PFSK-1 (cell line): ENCODE data around the gene HECTD4.
A peak's percentile ranks its signal among the peaks of the same experiment; 100 is the strongest.

Source experiments
- FOXP2 ChIP-seq: optimal IDR thresholded peaks from 2 replicates; pipeline ENCODE3; 2011; ENCODE audit warnings: borderline replicate concordance, control low read depth, inconsistent platforms; ENCODE audit not compliant: insufficient read depth; ENCODE audit errors: extremely low read length, extremely low read depth
- POLR2AphosphoS5 ChIP-seq: IDR thresholded peaks from 2 replicates; pipeline ENCODE4 v1.6.1; 2012; ENCODE audit warnings: low read depth, mild to moderate bottlenecking, control low read depth, low read length, moderate library complexity
- SIN3A ChIP-seq: IDR thresholded peaks from 2 replicates; pipeline ENCODE4 v1.6.1; 2012; ENCODE audit warnings: mild to moderate bottlenecking, low read length, moderate library complexity, borderline replicate concordance; ENCODE audit not compliant: insufficient read depth
- TAF1 ChIP-seq: IDR thresholded peaks from 2 replicates; pipeline ENCODE4 v1.6.1; 2012; ENCODE audit warnings: low read length, control low read depth, borderline replicate concordance; ENCODE audit not compliant: insufficient read depth
- TF ChIP-seq, protein P1 (sequence below), 2 experiments: IDR thresholded peaks; 2 replicates each; pipeline versions ENCODE4 v1.6.1 to v1.8.0; 2011 to 2012; ENCODE audit warnings: low read depth in 2 of 2, low read length in 2 of 2, control low read depth in 1 of 2, inconsistent platforms in 1 of 2, mild to moderate bottlenecking in 1 of 2, moderate library complexity in 1 of 2; ENCODE audit not compliant: insufficient read depth in 1 of 2

HECTD4 gene

GRCh38 chr12:112130441-112130998 lies 251.7 kb downstream of the HECTD4 start:
- no peak for TF ChIP-seq TAF1
- no peak for TF ChIP-seq POLR2AphosphoS5
- TF ChIP-seq, protein P1, sequence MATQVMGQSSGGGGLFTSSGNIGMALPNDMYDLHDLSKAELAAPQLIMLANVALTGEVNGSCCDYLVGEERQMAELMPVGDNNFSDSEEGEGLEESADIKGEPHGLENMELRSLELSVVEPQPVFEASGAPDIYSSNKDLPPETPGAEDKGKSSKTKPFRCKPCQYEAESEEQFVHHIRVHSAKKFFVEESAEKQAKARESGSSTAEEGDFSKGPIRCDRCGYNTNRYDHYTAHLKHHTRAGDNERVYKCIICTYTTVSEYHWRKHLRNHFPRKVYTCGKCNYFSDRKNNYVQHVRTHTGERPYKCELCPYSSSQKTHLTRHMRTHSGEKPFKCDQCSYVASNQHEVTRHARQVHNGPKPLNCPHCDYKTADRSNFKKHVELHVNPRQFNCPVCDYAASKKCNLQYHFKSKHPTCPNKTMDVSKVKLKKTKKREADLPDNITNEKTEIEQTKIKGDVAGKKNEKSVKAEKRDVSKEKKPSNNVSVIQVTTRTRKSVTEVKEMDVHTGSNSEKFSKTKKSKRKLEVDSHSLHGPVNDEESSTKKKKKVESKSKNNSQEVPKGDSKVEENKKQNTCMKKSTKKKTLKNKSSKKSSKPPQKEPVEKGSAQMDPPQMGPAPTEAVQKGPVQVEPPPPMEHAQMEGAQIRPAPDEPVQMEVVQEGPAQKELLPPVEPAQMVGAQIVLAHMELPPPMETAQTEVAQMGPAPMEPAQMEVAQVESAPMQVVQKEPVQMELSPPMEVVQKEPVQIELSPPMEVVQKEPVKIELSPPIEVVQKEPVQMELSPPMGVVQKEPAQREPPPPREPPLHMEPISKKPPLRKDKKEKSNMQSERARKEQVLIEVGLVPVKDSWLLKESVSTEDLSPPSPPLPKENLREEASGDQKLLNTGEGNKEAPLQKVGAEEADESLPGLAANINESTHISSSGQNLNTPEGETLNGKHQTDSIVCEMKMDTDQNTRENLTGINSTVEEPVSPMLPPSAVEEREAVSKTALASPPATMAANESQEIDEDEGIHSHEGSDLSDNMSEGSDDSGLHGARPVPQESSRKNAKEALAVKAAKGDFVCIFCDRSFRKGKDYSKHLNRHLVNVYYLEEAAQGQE (IDR thresholded peaks at IDR 0.05; ENCODE audit: insufficient read depth in 1 of 2, low read depth in 2 of 2, low read length in 2 of 2) = no peak
- TF ChIP-seq SIN3A = no peak
- no peak for TF ChIP-seq FOXP2

- TF ChIP-seq, protein P1 (IDR thresholded peaks at IDR 0.05; ENCODE audit: insufficient read depth in 1 of 2, low read depth in 2 of 2, low read length in 2 of 2) = no peak
- TF ChIP-seq SIN3A (no peak), FOXP2 (no peak), TAF1 (no peak), POLR2AphosphoS5 (no peak)
Observed at GRCh38 chr12:112126911-112127310, 255.3 kb downstream of the HECTD4 start.

- TF ChIP-seq SIN3A = no peak
- TF ChIP-seq, protein P1 (IDR thresholded peaks at IDR 0.05; ENCODE audit: insufficient read depth in 1 of 2, low read depth in 2 of 2, low read length in 2 of 2) = no peak
- TF ChIP-seq TAF1 = no peak
- TF ChIP-seq FOXP2 = no peak
- TF ChIP-seq POLR2AphosphoS5 = no peak
Observed at GRCh38 chr12:112126000-112126438, 256.2 kb downstream of the HECTD4 start.

DNA sequence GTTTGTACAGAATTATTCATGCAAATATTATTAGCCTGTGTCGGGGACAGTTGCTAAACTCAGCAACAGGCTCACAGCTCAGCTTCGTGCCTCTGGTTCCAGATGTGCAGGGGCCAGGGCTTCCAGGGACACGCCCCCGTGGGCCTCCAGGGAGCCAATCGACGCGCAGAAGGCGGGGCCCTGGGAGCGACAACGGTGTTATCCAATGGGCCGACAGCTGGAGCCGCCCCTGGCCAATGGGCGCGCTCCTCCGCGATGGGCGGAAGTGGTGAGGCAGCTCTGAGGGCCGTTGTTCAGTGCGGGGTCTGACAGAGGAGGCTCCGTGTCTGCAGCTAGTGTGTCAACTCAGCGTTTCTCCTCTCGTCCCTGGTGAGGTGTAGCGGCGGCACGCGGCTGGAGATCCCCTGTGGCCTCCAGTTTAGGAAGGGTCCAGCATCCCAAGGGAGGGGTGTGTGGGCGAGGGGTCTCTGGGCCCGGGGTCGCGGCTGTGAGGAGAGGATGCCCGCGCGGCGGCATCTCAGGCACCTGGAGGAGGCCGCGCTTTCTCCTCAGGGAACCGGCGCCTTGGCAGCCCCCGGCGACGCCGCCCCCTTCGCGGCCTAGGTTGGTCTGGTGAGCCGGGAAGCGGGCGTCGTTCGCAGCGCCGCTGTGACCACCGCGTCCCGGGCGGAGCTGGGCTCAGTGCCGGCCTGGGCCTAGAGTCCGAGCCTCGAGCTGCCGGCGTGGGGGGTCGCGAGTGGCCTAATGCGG lies 256.8 kb downstream of the HECTD4 start, which contains the start of gene TRAFD1:
Gene TRAFD1, plus strand, starts transcription at position 311 of the 750 bp plus-strand sequence. CDS start 4,963 bp downstream, outside the sequence.
- TF ChIP-seq TAF1 (peak; percentile 98), FOXP2 (peak; percentile 61), POLR2AphosphoS5 (peak; percentile 94), SIN3A (no peak; the same call in 1 of the 2 replicates)
- TF ChIP-seq, protein P1 (IDR thresholded peaks at IDR 0.05; ENCODE audit: insufficient read depth in 1 of 2, low read depth in 2 of 2, low read length in 2 of 2) = no peak
